Putamen (tissue), 1 donor: ENCODE results near the gene UBTF.

Experiments
- DNase-seq: peaks from one replicate; pipeline ENCODE4 v3.0.0-alpha.2; 2016; ENCODE audit warnings: low spot score

UBTF gene

GRCh38 chr17:44214896-44215295 lies 4.6 kb downstream of the UBTF start:
- DNase-seq: no peak

GRCh38 chr17:44214230-44214494 lies 5.3 kb downstream of the UBTF start:
- DNase-seq: no peak

- no peak for DNase-seq
Measured at GRCh38 chr17:44213403-44214229, 5.9 kb downstream of the UBTF start.

GRCh38 chr17:44212507-44213402 lies 6.7 kb downstream of the UBTF start:
- DNase-seq: no peak

- DNase-seq: no peak
Measured at GRCh38 chr17:44211281-44212265, 7.9 kb downstream of the UBTF start.

- DNase-seq: peak; percentile 88
Measured at GRCh38 chr17:44210342-44211192, 8.9 kb downstream of the UBTF start.

- no peak for DNase-seq
Measured at GRCh38 chr17:44209786-44210341, 9.6 kb downstream of the UBTF start.

GRCh38 chr17:44207743-44208142 lies 11.7 kb downstream of the UBTF start:
- DNase-seq: no peak

GRCh38 chr17:44207319-44207718 lies 12.2 kb downstream of the UBTF start:
- DNase-seq: no peak

GRCh38 chr17:44206825-44207155 lies 12.7 kb downstream of the UBTF start:
- no peak for DNase-seq

GRCh38 chr17:44205962-44206824 lies 13.3 kb downstream of the UBTF start:
- no peak for DNase-seq

- no peak for DNase-seq
Measured at GRCh38 chr17:44204441-44204882, 15.0 kb downstream of the UBTF start.

GRCh38 chr17:44203731-44204440 lies 15.6 kb downstream of the UBTF start:
- no peak for DNase-seq

GRCh38 chr17:44202756-44203155 lies 16.7 kb downstream of the UBTF start:
- no peak for DNase-seq

- no peak for DNase-seq
Measured at GRCh38 chr17:44200478-44201155, 18.9 kb downstream of the UBTF start.

GRCh38 chr17:44199553-44200477 lies 19.7 kb downstream of the UBTF start, which contains the start of gene ATXN7L3:
Gene ATXN7L3, minus strand, starts transcription at chr17:44199884. Its CDS starts 1,814 bp downstream, at chr17:44198070.
- DNase-seq: peak; percentile 96
